HG02798 (cell line): Measurements from ENCODE around the gene SUPT6H.

ENCODE experiments used
- ATAC-seq: cut with Tn5 transposase; IDR thresholded peaks from one replicate; pipeline ENCODE4 v1.9.1; 2021; ENCODE audit warnings: mild to moderate bottlenecking; ENCODE audit not compliant: unreplicated experiment, poor library complexity

SUPT6H gene

GRCh38 chr17:28698253-28698941 lies 36.4 kb downstream of the SUPT6H start:
- no peak for ATAC-seq

DNA sequence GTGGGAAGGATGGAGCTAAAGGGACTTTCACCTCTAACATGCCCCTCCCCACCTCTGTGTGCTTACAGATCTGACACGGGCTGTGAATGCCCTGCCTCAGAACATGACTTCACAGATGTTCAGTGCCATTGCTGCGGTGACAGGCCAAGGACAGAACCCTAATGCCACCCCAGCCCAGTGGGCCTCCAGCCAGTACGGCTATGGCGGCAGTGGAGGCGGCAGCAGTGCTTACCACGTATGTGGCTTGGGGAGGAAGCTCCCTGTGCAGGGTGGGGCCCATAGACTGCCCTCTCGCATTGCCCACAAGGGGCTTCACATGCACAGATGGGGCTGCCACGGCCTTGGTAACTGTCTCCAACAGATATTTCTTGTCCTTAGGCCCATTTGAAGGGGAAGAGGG lies 38.3 kb downstream of the SUPT6H start:
- no peak for ATAC-seq

- no peak for ATAC-seq
Observed at GRCh38 chr17:28700830-28701492, 39.0 kb downstream of the SUPT6H start.

GRCh38 chr17:28702026-28702751 lies 40.2 kb downstream of the SUPT6H start:
- ATAC-seq: no peak

DNA sequence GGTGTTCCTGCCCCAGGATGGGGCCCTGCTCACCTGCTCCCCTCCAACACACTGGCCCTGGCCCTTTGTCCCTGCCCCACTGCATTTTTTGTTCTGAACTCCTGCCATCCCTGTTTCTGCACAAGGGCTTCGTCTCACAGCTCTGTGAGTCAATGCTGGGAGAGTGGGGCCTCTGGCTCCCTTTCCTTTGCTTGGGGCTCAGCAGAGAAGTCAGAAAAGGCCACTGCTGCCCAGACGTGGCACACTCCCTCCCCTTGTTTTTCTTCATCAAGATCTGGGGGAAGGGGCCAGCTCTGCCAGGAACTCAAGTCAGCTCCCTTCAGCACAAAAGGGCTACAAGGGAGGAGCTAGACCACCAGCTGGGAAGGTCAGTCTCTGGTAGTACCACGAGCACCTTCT lies 40.7 kb downstream of the SUPT6H start:
- no peak for ATAC-seq

GRCh38 chr17:28703552-28704218 lies 41.7 kb downstream of the SUPT6H start:
- no peak for ATAC-seq

GRCh38 chr17:28704219-28704858 lies 42.3 kb downstream of the SUPT6H start:
- no peak for ATAC-seq

DNA sequence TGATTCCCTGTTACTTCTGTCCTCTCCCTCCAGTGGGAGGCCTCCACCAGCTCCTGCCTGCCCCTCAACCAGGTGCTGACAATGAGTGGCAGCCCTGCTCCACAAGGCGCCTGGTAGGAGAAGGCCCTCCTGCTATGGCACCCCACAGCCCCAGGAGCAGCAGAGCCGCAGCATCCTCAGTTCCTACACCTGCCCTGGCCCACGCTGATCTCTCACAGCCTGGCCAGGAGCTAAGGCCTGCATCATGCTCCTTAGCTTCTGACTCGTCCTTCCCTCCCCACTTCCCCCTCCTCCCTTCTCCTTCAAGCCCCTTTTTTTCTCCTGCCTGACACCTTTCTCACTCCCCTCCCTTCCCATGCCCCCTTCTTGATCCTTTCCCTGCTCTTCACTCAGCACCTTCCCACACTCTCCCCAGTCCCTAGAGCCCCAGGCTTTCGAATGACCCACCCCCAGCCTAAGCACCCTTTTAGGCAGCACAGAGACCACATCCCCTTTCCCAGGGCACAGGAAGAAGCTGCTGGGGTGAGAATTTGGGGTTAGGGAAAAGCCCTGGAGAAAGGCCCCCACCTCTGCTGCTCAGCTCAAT lies 43.2 kb downstream of the SUPT6H start:
- ATAC-seq: no peak

DNA sequence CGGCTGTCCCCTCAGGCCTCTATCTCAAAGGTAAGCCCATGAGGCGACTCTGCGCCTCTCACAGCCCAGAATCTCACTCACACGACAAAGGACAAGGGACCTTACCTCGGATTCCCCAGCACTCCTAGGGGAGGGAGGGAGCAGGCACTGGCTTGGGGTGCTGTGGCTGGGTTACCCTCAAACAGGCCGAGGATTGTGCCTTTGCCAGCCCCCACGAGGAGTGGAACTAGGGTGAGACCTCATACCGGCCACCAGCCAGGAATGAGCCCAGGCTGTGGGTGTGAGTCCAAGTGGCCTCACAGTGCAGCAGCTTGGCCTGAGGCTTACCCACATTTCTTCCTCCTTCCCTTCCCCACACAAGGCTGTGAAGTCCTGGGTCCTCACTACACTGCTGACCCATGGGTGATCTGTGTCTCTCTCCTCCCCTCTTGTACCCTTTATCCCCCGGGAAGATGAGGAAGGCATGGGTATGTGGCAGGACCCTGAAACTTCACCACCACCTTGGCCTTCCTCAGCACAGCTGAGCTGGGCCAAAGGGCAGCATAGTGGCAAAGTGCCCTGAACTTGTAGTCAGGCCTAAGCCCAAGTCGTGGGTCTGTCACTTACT lies 43.8 kb downstream of the SUPT6H start:
- ATAC-seq: no peak

- ATAC-seq: no peak
Observed at GRCh38 chr17:28706471-28707338, 44.7 kb downstream of the SUPT6H start.

DNA sequence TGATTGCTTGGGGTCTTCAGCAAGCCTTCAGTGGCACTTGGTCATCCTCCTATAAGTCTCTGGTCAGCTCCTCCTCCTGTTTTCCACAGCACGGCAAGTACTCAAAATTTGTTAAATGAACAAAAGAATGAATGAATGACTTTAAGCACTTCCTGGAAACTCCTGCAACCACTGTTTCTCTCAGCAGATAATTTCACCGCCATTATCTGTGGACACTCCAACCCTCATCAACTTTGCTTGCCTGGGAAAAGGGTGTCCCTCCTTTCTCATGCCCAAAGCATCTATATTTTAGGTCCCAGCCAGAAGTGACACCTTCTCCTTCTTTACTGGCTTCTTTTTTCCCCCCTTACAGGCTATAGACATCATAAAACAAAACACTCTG lies 45.3 kb downstream of the SUPT6H start:
- no peak for ATAC-seq

DNA sequence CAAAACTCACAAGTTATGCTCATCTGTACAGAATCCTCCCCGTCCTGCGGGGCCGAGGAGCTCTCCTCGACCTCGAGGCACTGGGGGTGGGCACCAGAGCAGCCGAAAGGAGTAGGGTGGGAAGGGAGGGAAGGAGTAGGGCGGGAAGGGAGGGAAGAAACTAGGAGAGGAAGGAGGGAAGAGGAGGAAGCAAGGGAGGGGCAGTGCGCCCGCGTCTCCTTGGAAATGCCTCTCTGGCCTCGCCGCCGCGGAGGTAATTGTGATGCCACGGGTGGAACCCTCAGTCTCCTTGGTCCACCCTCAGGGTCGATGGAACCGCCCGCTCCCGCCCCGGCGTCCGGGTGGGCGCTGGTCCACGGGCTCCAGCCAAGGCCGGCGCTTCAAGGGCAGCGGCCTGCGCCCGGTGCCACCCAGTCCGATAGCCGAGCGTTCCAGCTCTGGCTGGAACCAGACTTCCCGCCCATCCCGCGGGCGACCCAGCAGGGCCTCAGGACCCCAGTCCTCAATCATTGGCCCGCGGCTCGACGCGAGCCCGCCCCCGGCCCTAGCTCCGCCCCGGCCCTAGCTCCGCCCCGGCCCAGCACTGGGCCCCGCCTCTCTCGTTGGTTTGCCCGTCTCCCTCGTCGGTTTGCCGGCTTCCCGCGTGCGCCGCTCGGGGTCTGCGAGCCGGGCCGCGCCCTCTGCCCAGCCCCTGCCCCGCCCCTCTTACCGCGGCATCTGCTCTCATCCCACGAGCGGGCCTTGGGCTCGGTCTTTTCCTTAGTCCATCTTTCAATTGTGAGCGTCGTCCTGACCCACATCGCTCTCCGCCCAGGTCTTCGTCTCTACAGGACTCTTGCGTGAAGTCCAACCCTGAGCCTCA lies 49.1 kb downstream of the SUPT6H start:
- peak; percentile 88 for ATAC-seq

- no peak for ATAC-seq
Observed at GRCh38 chr17:28711723-28712031, 49.7 kb downstream of the SUPT6H start, which contains the start of gene PROCA1. TSS of gene PROCA1 (minus strand) at chr17:28711888. CDS start at chr17:28711660, 228 bp downstream.

DNA sequence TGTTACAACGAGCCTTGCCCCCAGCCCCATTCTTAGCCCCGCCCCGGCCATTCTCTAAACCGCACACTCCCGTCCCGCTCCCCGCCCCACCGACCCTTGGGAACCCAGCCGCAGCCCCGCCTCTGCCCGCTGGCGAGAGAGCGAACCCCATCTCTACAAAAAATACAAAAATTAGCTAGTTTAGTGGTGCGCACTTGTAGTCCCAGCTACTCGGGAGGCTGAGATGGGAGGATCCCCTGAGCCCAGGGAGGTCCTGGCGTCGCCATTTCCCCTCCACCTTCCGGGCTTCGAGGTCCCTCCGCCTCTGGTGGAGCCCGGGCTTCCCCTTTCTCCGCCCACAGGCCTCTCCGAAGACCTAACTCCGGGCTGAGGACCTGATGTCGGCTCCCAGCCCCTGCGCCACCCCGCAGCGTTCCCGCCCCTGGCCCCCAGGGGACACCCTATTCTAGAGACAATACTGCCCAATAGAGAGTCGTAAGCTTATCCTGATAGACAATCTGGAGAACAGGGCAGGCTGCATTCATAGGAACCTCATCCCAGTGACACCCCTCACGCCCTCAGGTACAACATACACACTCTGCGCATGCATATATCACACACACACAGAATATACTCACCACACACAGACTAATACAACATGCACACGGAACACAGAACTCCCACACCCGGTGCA lies 50.2 kb downstream of the SUPT6H start:
- ATAC-seq: no peak

DNA sequence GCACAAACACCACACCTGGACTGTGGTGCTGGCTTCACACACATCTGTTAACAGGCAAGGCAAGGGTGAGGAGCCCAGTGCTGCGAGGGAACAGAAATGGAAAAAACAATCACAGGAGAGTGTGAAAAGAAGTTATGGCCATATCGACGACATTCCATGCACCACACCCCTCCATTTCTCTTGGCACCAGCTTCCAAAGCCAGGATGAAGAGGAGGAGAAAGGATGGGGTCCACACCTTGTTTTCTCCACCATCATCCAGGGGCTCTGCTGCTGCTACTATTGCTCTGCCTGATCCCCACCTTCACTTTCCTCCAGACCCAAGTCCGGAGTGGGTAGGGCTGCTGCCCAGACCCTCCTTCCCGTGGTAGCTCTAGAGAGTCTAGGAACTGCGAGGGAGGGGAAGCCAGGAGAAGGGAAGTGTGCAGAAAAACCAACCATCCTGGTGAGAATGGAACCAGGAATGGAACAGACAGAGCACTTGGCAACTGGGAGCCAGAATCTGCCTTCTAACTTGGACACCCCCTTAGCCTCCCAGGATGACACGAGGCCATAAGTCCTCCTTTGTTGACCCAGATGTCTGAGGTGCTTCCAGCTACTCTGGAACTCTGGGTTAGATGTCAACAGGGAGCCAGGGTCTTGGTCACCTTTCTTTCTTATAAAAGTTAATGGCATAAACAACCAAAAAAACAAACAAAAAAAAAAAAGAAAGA lies 50.9 kb downstream of the SUPT6H start:
- ATAC-seq: no peak

DNA sequence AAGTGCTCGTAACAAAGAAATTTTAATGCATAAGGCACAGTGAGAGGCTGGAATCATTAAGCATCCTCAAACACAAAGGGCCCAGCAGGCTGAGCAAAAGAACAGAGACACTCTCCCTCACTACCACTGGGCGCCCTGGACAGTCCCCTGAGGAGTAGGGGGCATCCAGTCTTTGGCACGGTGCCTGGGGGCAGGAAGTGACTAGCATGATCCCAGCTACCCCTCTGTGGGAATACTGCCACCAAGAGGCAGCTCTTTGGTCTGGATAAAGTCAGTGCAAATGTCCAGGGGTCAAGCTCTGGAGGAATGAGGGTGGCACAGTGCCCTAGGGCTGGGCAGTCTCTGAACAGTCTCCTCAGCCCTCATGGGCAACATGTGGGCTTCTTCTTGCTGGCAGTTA lies 52.3 kb downstream of the SUPT6H start:
- no peak for ATAC-seq

- no peak for ATAC-seq
Observed at GRCh38 chr17:28715217-28715616, 53.2 kb downstream of the SUPT6H start.
